GM10248 (cell line): Measurements from ENCODE around the gene TMC5.

Source experiments
- CTCF ChIA-PET: fragments of 300-600 bp; sonication (Branson Sonifier 250); formaldehyde crosslinking; extraction: SDS; loops from one replicate; lab custom pipeline; 2021; ENCODE audit warnings: antibody characterized with exemption; lab: Yijun Ruan, JAX
- POLR2A ChIA-PET: fragments of 350-650 bp; sonication (Branson Sonifier 250); formaldehyde crosslinking; extraction: SDS; loops from one replicate; lab custom pipeline; 2020; ENCODE audit warnings: antibody characterized with exemption; lab: Yijun Ruan, JAX
- DNase-seq: peaks from one replicate; pipeline ENCODE4 v3.0.0; 2012; ENCODE audit errors: extremely low spot score
- CTCF ChIP-seq: IDR thresholded peaks from 2 replicates; pipeline ENCODE4 v1.5.1; 2012; ENCODE audit warnings: mild to moderate bottlenecking, low read depth; ENCODE audit errors: extremely low read depth, missing control alignments, control extremely low read depth

TMC5 gene

GRCh38 chr16:19446886-19447285, 29.2 kb downstream of the TMC5 start:
- POLR2A ChIA-PET: no interaction called here
- DNase-seq: no peak
- no peak for TF ChIP-seq CTCF
- CTCF ChIA-PET: no interaction called here

- DNase-seq: no peak
- no peak for TF ChIP-seq CTCF
- CTCF ChIA-PET: no interaction called here
- POLR2A ChIA-PET: no interaction called here
Measured at GRCh38 chr16:19450186-19450585, 32.5 kb downstream of the TMC5 start.

- CTCF ChIA-PET: no interaction called here
- POLR2A ChIA-PET: no interaction called here
- no peak for DNase-seq
- no peak for TF ChIP-seq CTCF
Measured at GRCh38 chr16:19458722-19459379, 41.2 kb downstream of the TMC5 start.

GRCh38 chr16:19460397-19460796, 42.7 kb downstream of the TMC5 start:
- CTCF ChIA-PET: no interaction called here
- POLR2A ChIA-PET: interaction anchor here (0.7 kb wide), 1 partner anchor 17 kb away, joined by 4 read pairs; no protein-coding TSS in a partner anchor
- no peak for TF ChIP-seq CTCF
- DNase-seq: no peak

- CTCF ChIA-PET: no interaction called here
- no peak for DNase-seq
Measured at GRCh38 chr16:19463468-19464315, 46.0 kb downstream of the TMC5 start.

More at GRCh38 chr16:19463468-19464315, 46.0 kb downstream of the TMC5 start:
- TF ChIP-seq CTCF: no peak
- POLR2A ChIA-PET: no interaction called here
